ENCODE measurements around the gene SCYGR6.

Gene SCYGR6

GRCh38 chr2:227713291-227713690, 11.3 kb downstream of the SCYGR6 start:
- no peak for DNase-seq (ENCODE audit: low read depth)

- DNase-seq (ENCODE audit: low read depth), result no peak
These were observed 13.6 kb downstream of the SCYGR6 start for GRCh38 chr2:227710986-227711385.

GRCh38 chr2:227707390-227707789, 17.2 kb downstream of the SCYGR6 start:
- DNase-seq (ENCODE audit: low read depth), result no peak

- no peak for DNase-seq (ENCODE audit: low read depth)
These were observed 17.7 kb downstream of the SCYGR6 start for GRCh38 chr2:227706859-227707258.

- DNase-seq (ENCODE audit: low read depth), result no peak
These were observed 20.6 kb downstream of the SCYGR6 start for GRCh38 chr2:227703961-227704360.

- DNase-seq (ENCODE audit: low read depth), result no peak
These were observed 21.3 kb downstream of the SCYGR6 start for GRCh38 chr2:227703280-227703732.

- no peak for DNase-seq (ENCODE audit: low read depth)
These were observed 23.0 kb downstream of the SCYGR6 start for GRCh38 chr2:227701556-227701955.

GRCh38 chr2:227696990-227697679, 27.4 kb downstream of the SCYGR6 start:
- no peak for DNase-seq (ENCODE audit: low read depth)

GRCh38 chr2:227687189-227687588, 37.4 kb downstream of the SCYGR6 start:
- no peak for DNase-seq (ENCODE audit: low read depth)

GRCh38 chr2:227684258-227684657, 40.3 kb downstream of the SCYGR6 start:
- no peak for DNase-seq (ENCODE audit: low read depth)

- DNase-seq (ENCODE audit: low read depth), result no peak
These were observed 46.6 kb downstream of the SCYGR6 start for GRCh38 chr2:227677928-227678327.

- DNase-seq (ENCODE audit: low read depth), result no peak
These were observed 50.1 kb downstream of the SCYGR6 start for GRCh38 chr2:227674485-227674884.

Data from stromal cell of bone marrow (primary cell).